ENCODE results near the gene GSC. TPM values are rescaled to one million over a fixed set of nuclear protein-coding genes. Genes with fewer than 3 reads are reported as not detected.
"Not testable (repeated sequence)": the region's sequence is repeated elsewhere in the genome, so short reads cannot be mapped to it uniquely, and the experiment has no call there.

The GSC gene
- total RNA-seq, 2 donors from 2014 or later = 37.0 to 94.4 TPM

- H3K4me1 ChIP-seq (ENCODE audit: control insufficient read depth, insufficient read depth, low read length) = no peaks in the 10 kb centered on the region
- WGBS, 2 experiments (ENCODE audit: insufficient coverage in 1 of 2, insufficient read length in 1 of 2) = 54 to 62% methylated on average over 2 to 3 of the region's 3 CpGs
- no peak overlapping the region for H3K4me3 Mint-ChIP-seq
- H3K36me3 ChIP-seq (ENCODE audit: control insufficient read depth, insufficient read depth, low read length) = no peaks in the 10 kb centered on the region
- no peak overlapping the region for H3K9ac ChIP-seq (ENCODE audit: extremely low read depth, low read length, poor library complexity, severe bottlenecking)
- no peak overlapping the region for H3K27ac ChIP-seq (ENCODE audit: low read depth, low read length)
- TF ChIP-seq CTCF (conservative IDR thresholded peaks at IDR 0.05) = no peak
- DNase-seq = peak; percentile 59
- no peaks in the 10 kb centered on the region for H3K27me3 ChIP-seq (ENCODE audit: control insufficient read depth, insufficient read depth, low read length, poor library complexity, severe bottlenecking)
- H3K9me3 ChIP-seq (ENCODE audit: control insufficient read depth, low read length) = peaks cover 4% of the 10 kb centered on the region
- H3K36me3 Mint-ChIP-seq (ENCODE audit: low read depth) = no peaks in the 10 kb centered on the region
- H3K9me3 Mint-ChIP-seq = peaks cover 2% of the 10 kb centered on the region
- H3K27me3 Mint-ChIP-seq (ENCODE audit: insufficient read depth) = no peaks in the 10 kb centered on the region
- H3K27ac Mint-ChIP-seq = peak overlapping the region; percentile 95
- peaks cover 20% of the 10 kb centered on the region for H3K4me1 Mint-ChIP-seq
- H3K4me3 ChIP-seq (ENCODE audit: low read length) = peak overlapping the region; percentile 38
Measured at GRCh38 chr14:94728950-94729349, 41.0 kb downstream of the GSC start.

- H3K9me3 ChIP-seq (ENCODE audit: control insufficient read depth, low read length); H3K27me3 ChIP-seq (ENCODE audit: control insufficient read depth, insufficient read depth, low read length, poor library complexity, severe bottlenecking); H3K4me1 ChIP-seq (ENCODE audit: control insufficient read depth, insufficient read depth, low read length); H3K36me3 Mint-ChIP-seq (ENCODE audit: low read depth); H3K27me3 Mint-ChIP-seq (ENCODE audit: insufficient read depth); H3K9me3 Mint-ChIP-seq; H3K4me3 ChIP-seq (ENCODE audit: low read length); H3K4me3 Mint-ChIP-seq; H3K27ac ChIP-seq (ENCODE audit: low read depth, low read length); H3K9ac ChIP-seq (ENCODE audit: extremely low read depth, low read length, poor library complexity, severe bottlenecking); DNase-seq; H3K36me3 ChIP-seq (ENCODE audit: control insufficient read depth, insufficient read depth, low read length): not testable (repeated sequence)
- WGBS, 2 experiments (ENCODE audit: insufficient coverage in 1 of 2, insufficient read length in 1 of 2) = 82 to 86% methylated on average over 3 to 4 of the region's 5 CpGs
- Mint-ChIP-seq H3K27ac (peak overlapping the region; percentile 95), H3K4me1 (peaks cover 20% of the 10 kb centered on the region)
Measured at GRCh38 chr14:94728440-94728839, 41.5 kb downstream of the GSC start.

- not testable (repeated sequence) for H3K9me3 ChIP-seq (ENCODE audit: control insufficient read depth, low read length); H3K4me3 Mint-ChIP-seq; H3K27ac ChIP-seq (ENCODE audit: low read depth, low read length); DNase-seq; H3K27ac Mint-ChIP-seq; H3K9me3 Mint-ChIP-seq; H3K36me3 ChIP-seq (ENCODE audit: control insufficient read depth, insufficient read depth, low read length); H3K36me3 Mint-ChIP-seq (ENCODE audit: low read depth); H3K9ac ChIP-seq (ENCODE audit: extremely low read depth, low read length, poor library complexity, severe bottlenecking); H3K27me3 Mint-ChIP-seq (ENCODE audit: insufficient read depth); H3K27me3 ChIP-seq (ENCODE audit: control insufficient read depth, insufficient read depth, low read length, poor library complexity, severe bottlenecking); H3K4me1 ChIP-seq (ENCODE audit: control insufficient read depth, insufficient read depth, low read length); H3K4me3 ChIP-seq (ENCODE audit: low read length)
- peaks cover 20% of the 10 kb centered on the region for H3K4me1 Mint-ChIP-seq
- WGBS, 2 experiments (ENCODE audit: insufficient coverage in 1 of 2, insufficient read length in 1 of 2) = 95% methylated on average over 8 of the region's 8 CpGs; no CpG with 5 or more reads in 1 of the 2 experiments
Measured at GRCh38 chr14:94726649-94727048, 43.3 kb downstream of the GSC start.

- H3K4me1 ChIP-seq (ENCODE audit: control insufficient read depth, insufficient read depth, low read length) = no peaks in the 10 kb centered on the region
- no peak overlapping the region for H3K4me3 Mint-ChIP-seq
- 89 to 100% methylated on average over 1 to 2 of the region's 2 CpGs for WGBS, 2 experiments (ENCODE audit: insufficient coverage in 1 of 2, insufficient read length in 1 of 2)
- no peak overlapping the region for H3K4me3 ChIP-seq (ENCODE audit: low read length)
- no peak overlapping the region for H3K27ac ChIP-seq (ENCODE audit: low read depth, low read length)
- no peaks in the 10 kb centered on the region for H3K27me3 Mint-ChIP-seq (ENCODE audit: insufficient read depth)
- H3K36me3 Mint-ChIP-seq (ENCODE audit: low read depth) = no peaks in the 10 kb centered on the region
- H3K27me3 ChIP-seq (ENCODE audit: control insufficient read depth, insufficient read depth, low read length, poor library complexity, severe bottlenecking) = no peaks in the 10 kb centered on the region
- peaks cover 4% of the 10 kb centered on the region for H3K9me3 ChIP-seq (ENCODE audit: control insufficient read depth, low read length)
- peaks cover 20% of the 10 kb centered on the region for H3K4me1 Mint-ChIP-seq
- no peak for DNase-seq
- no peak overlapping the region for H3K9ac ChIP-seq (ENCODE audit: extremely low read depth, low read length, poor library complexity, severe bottlenecking)
- H3K27ac Mint-ChIP-seq = no peak overlapping the region
- no peaks in the 10 kb centered on the region for H3K9me3 Mint-ChIP-seq
- TF ChIP-seq CTCF (conservative IDR thresholded peaks at IDR 0.05) = no peak
- no peaks in the 10 kb centered on the region for H3K36me3 ChIP-seq (ENCODE audit: control insufficient read depth, insufficient read depth, low read length)
Measured at GRCh38 chr14:94724993-94725392, 44.9 kb downstream of the GSC start.

Data from endodermal cell (in vitro differentiated cells).